ENCODE data around the gene FBXO31. TPM values are rescaled to one million over a fixed set of nuclear protein-coding genes. Genes with fewer than 3 reads are reported as not detected.

FBXO31 gene
- total RNA-seq, 1 donor from 2014 or later = 34.7 TPM

- Mint-ChIP-seq H3K27ac (ENCODE audit: unreplicated experiment) (no peak overlapping the region), H3K36me3 (ENCODE audit: unreplicated experiment) (peaks cover 24% of the 10 kb centered on the region), H3K27me3 (ENCODE audit: unreplicated experiment) (no peaks in the 10 kb centered on the region)
Measured at GRCh38 chr16:87361916-87362619, 21.5 kb downstream of the FBXO31 start.

GRCh38 chr16:87360862-87361610 lies 22.5 kb downstream of the FBXO31 start:
- H3K27me3 Mint-ChIP-seq (ENCODE audit: unreplicated experiment) = no peaks in the 10 kb centered on the region
- TF ChIP-seq CTCF (IDR thresholded peaks at IDR 0.05) = no peak
- DNase-seq (ENCODE audit: extremely low spot score, unreplicated experiment) = no peak
- no peaks in the 10 kb centered on the region for H3K4me1 Mint-ChIP-seq (ENCODE audit: unreplicated experiment)
- no peak overlapping the region for H3K27ac Mint-ChIP-seq (ENCODE audit: unreplicated experiment)
- H3K4me3 Mint-ChIP-seq (ENCODE audit: unreplicated experiment) = no peak overlapping the region
- H3K9me3 Mint-ChIP-seq (ENCODE audit: unreplicated experiment) = no peaks in the 10 kb centered on the region
- peaks cover 22% of the 10 kb centered on the region for H3K36me3 Mint-ChIP-seq (ENCODE audit: unreplicated experiment)

More at GRCh38 chr16:87361916-87362619, 21.5 kb downstream of the FBXO31 start:
- no peaks in the 10 kb centered on the region for H3K4me1 Mint-ChIP-seq (ENCODE audit: unreplicated experiment)
- DNase-seq (ENCODE audit: extremely low spot score, unreplicated experiment) = no peak
- no peak overlapping the region for H3K4me3 Mint-ChIP-seq (ENCODE audit: unreplicated experiment)
- no peak for TF ChIP-seq CTCF (IDR thresholded peaks at IDR 0.05)
- no peaks in the 10 kb centered on the region for H3K9me3 Mint-ChIP-seq (ENCODE audit: unreplicated experiment)

GRCh38 chr16:87359121-87359520 lies 24.5 kb downstream of the FBXO31 start:
- H3K4me1 Mint-ChIP-seq (ENCODE audit: unreplicated experiment) = peaks cover 4% of the 10 kb centered on the region
- no peaks in the 10 kb centered on the region for H3K9me3 Mint-ChIP-seq (ENCODE audit: unreplicated experiment)
- no peaks in the 10 kb centered on the region for H3K27me3 Mint-ChIP-seq (ENCODE audit: unreplicated experiment)
- H3K36me3 Mint-ChIP-seq (ENCODE audit: unreplicated experiment) = peaks cover 23% of the 10 kb centered on the region
- no peak for DNase-seq (ENCODE audit: extremely low spot score, unreplicated experiment)
- no peak for TF ChIP-seq CTCF (IDR thresholded peaks at IDR 0.05)
- H3K27ac Mint-ChIP-seq (ENCODE audit: unreplicated experiment) = no peak overlapping the region
- no peak overlapping the region for H3K4me3 Mint-ChIP-seq (ENCODE audit: unreplicated experiment)

- peaks cover 23% of the 10 kb centered on the region for H3K36me3 Mint-ChIP-seq (ENCODE audit: unreplicated experiment)
- H3K9me3 Mint-ChIP-seq (ENCODE audit: unreplicated experiment) = no peaks in the 10 kb centered on the region
- H3K27ac Mint-ChIP-seq (ENCODE audit: unreplicated experiment) = no peak overlapping the region
- no peaks in the 10 kb centered on the region for H3K27me3 Mint-ChIP-seq (ENCODE audit: unreplicated experiment)
- no peak for DNase-seq (ENCODE audit: extremely low spot score, unreplicated experiment)
- peaks cover 4% of the 10 kb centered on the region for H3K4me1 Mint-ChIP-seq (ENCODE audit: unreplicated experiment)
- no peak overlapping the region for H3K4me3 Mint-ChIP-seq (ENCODE audit: unreplicated experiment)
- TF ChIP-seq CTCF (IDR thresholded peaks at IDR 0.05) = no peak
Measured at GRCh38 chr16:87358696-87359095, 24.9 kb downstream of the FBXO31 start.

GRCh38 chr16:87358250-87358649 lies 25.3 kb downstream of the FBXO31 start:
- Mint-ChIP-seq H3K36me3 (ENCODE audit: unreplicated experiment) (peaks cover 23% of the 10 kb centered on the region), H3K4me1 (ENCODE audit: unreplicated experiment) (peaks cover 4% of the 10 kb centered on the region), H3K4me3 (ENCODE audit: unreplicated experiment) (no peak overlapping the region), H3K27ac (ENCODE audit: unreplicated experiment) (no peak overlapping the region), H3K27me3 (ENCODE audit: unreplicated experiment) (no peaks in the 10 kb centered on the region), H3K9me3 (ENCODE audit: unreplicated experiment) (no peaks in the 10 kb centered on the region)
- DNase-seq (ENCODE audit: extremely low spot score, unreplicated experiment) = no peak
- no peak for TF ChIP-seq CTCF (IDR thresholded peaks at IDR 0.05)

Data from osteocyte (in vitro differentiated cells).